Effector memory CD4-positive, alpha-beta T cell (primary cell): Measurements from ENCODE around the gene RET.
"Not testable (repeated sequence)": the region's sequence is repeated elsewhere in the genome, so short reads cannot be mapped to it uniquely, and the experiment has no call there.

Experiments
- DNase-seq, 3 donors: peaks; one replicate each; pipeline ENCODE4 v3.0.0-alpha.2; 2020
- H3K27ac ChIP-seq: 2 replicates; pipeline ENCODE4 v1.7.0; 2013; ENCODE audit warnings: mild to moderate bottlenecking, low read length, moderate library complexity; ENCODE audit not compliant: insufficient read depth, poor library complexity, severe bottlenecking
- H3K27me3 ChIP-seq: replicated peaks from 2 replicates; pipeline ENCODE4 v1.7.0; 2013; ENCODE audit warnings: mild to moderate bottlenecking, low read length; ENCODE audit not compliant: insufficient read depth, control insufficient read depth, poor library complexity, severe bottlenecking
- H3K36me3 ChIP-seq: 2 replicates; pipeline ENCODE4 v1.7.0; 2013; ENCODE audit warnings: mild to moderate bottlenecking, low read length, moderate library complexity; ENCODE audit not compliant: control insufficient read depth, insufficient read depth
- H3K4me1 ChIP-seq: 2 replicates; pipeline ENCODE4 v1.7.0; 2013; ENCODE audit warnings: low read length, mild to moderate bottlenecking; ENCODE audit not compliant: control insufficient read depth, insufficient read depth, poor library complexity, severe bottlenecking
- H3K4me3 ChIP-seq: 2 replicates; pipeline ENCODE4 v1.7.0; 2013; ENCODE audit warnings: low read length, low read depth, mild to moderate bottlenecking; ENCODE audit not compliant: insufficient read depth, poor library complexity, severe bottlenecking
- H3K9me3 ChIP-seq: 2 replicates; pipeline ENCODE4 v1.7.0; 2013; ENCODE audit warnings: mild to moderate bottlenecking, low read length, moderate library complexity; ENCODE audit not compliant: control insufficient read depth

The RET gene

GRCh38 chr10:43145311-43145710, 68.4 kb downstream of the RET start:
- H3K9me3 ChIP-seq, result no peaks in the 10 kb centered on the region
- no peak overlapping the region for H3K27ac ChIP-seq
- H3K4me3 ChIP-seq, result no peak overlapping the region
- no peak for DNase-seq
- no peaks in the 10 kb centered on the region for H3K27me3 ChIP-seq
- H3K4me1 ChIP-seq, result peaks cover 9% of the 10 kb centered on the region
- H3K36me3 ChIP-seq, result no peaks in the 10 kb centered on the region

DNA sequence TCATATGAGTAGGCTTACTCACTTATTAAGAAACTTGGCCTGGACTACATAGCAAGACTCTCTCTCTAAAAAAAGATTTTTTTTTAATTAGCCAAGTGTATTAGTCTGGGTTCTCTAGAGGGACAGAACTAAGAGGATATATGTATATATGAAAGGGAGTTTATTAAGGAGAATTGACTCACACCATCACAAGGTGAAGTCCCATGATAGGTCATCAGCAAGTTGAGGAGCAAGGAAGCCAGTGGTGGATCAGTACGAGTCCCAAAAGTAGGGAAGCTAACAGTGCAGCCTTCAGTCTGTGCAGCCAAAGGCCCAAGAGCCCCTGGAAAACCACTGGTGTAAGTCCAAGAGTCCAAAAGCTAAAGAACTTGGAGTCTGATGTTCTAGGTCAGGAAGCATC, 69.1 kb downstream of the RET start:
- H3K27me3 ChIP-seq, DNase-seq, H3K36me3 ChIP-seq, H3K4me1 ChIP-seq, H3K4me3 ChIP-seq, H3K9me3 ChIP-seq, H3K27ac ChIP-seq: not testable (repeated sequence)

DNA sequence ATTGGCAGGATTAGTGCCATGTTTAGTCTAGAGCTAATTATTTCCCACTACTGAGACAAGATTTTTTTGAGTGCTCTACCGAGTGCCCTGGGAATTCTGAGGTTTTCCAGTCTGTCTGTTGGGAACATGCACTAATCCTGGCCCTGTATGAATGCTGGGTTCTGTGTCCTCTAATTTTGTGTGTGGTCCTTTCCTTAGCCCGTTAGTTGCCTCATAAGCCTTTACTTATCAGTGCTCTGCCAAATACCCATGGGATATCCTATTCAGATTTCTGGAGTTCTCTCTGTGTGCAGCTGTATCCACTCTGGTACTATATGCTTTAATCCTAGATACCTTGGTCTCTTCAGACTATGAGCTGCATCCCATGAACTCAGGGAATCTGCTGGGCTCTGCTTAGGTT, 74.5 kb downstream of the RET start:
- Histone ChIP-seq H3K4me1 (peaks cover 14% of the 10 kb centered on the region), H3K27ac (no peak overlapping the region)
- DNase-seq, result no peak

GRCh38 chr10:43153901-43154300, 77.0 kb downstream of the RET start:
- Histone ChIP-seq H3K4me3 (no peak overlapping the region), H3K9me3 (no peaks in the 10 kb centered on the region), H3K27me3 (no peaks in the 10 kb centered on the region), H3K27ac (no peak overlapping the region), H3K36me3 (no peaks in the 10 kb centered on the region), H3K4me1 (peaks cover 16% of the 10 kb centered on the region)
- DNase-seq, result no peak

More for the DNA sequence above, 74.5 kb downstream of the RET start:
- Histone ChIP-seq H3K4me3 (no peak overlapping the region), H3K36me3 (no peaks in the 10 kb centered on the region), H3K27me3 (no peaks in the 10 kb centered on the region), H3K9me3 (no peaks in the 10 kb centered on the region)

DNA sequence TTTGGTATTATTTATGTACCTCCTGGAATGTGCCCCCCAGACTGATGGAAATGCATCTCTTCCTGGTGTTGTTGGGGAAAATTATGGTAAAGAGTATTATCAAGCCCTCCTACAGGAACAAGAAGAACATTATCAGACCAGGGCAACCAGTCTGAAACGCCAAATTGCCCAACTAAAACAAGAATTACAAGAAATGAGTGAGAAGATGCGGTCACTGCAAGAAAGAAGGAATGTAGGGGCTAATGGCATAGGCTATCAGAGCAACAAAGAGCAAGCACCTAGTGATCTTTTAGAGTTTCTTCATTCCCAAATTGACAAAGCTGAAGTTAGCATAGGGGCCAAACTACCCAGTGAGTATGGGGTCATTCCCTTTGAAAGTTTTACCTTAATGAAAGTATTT, 78.4 kb downstream of the RET start:
- Histone ChIP-seq H3K4me1 (peaks cover 16% of the 10 kb centered on the region), H3K27ac (no peak overlapping the region), H3K36me3 (no peaks in the 10 kb centered on the region), H3K9me3 (no peaks in the 10 kb centered on the region), H3K27me3 (no peaks in the 10 kb centered on the region), H3K4me3 (no peak overlapping the region)
- DNase-seq, result no peak

- no peaks in the 10 kb centered on the region for H3K27me3 ChIP-seq
- no peak overlapping the region for H3K27ac ChIP-seq
- DNase-seq, result no peak
- peaks cover 16% of the 10 kb centered on the region for H3K4me1 ChIP-seq
- no peaks in the 10 kb centered on the region for H3K9me3 ChIP-seq
- H3K4me3 ChIP-seq, result no peak overlapping the region
- no peaks in the 10 kb centered on the region for H3K36me3 ChIP-seq
Observed at GRCh38 chr10:43155741-43156140, 78.9 kb downstream of the RET start.

DNA sequence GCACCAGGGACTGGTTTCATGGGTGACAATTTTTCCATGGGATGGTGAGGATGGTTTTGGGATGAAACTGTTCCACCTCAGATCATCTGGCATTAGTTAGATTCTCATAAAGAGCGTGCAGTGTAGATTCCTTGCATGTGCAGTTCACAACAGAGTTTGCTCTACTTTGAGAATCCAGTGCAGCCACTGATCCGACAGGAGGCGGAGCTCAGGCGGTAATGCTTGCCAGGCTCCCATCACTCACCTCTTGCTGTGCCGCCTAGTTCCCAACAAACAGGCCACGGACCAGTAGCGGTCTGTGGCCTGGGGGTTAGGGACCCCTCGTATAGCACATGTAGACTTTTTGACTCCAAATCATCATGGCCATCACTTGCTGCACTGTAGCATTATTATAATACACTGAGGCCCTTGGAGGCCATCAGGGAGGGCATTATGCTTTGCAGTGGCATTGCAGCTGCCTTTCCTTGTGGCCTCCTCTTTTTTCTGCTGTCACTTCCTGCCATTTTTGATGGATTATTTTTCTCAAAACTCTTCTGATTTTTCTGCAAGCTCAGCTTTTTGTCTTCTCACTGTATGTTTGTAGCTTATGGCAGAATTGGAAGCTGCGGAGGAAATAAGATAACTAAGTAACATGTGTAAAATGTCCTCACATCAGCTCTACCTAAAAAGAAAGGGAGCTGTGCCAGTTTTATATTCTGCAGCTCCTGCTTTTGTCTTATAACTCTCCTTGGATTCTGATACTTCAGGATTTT, 79.9 kb downstream of the RET start:
- H3K36me3 ChIP-seq, result peaks cover 10% of the 10 kb centered on the region
- H3K4me1 ChIP-seq, result peaks cover 10% of the 10 kb centered on the region
- no peak overlapping the region for H3K4me3 ChIP-seq
- no peaks in the 10 kb centered on the region for H3K9me3 ChIP-seq
- H3K27ac ChIP-seq, result no peak overlapping the region
- H3K27me3 ChIP-seq, result no peaks in the 10 kb centered on the region
- DNase-seq, result no peak

GRCh38 chr10:43158636-43159035, 81.8 kb downstream of the RET start:
- no peaks in the 10 kb centered on the region for H3K9me3 ChIP-seq
- H3K27me3 ChIP-seq, result no peaks in the 10 kb centered on the region
- peaks cover 26% of the 10 kb centered on the region for H3K36me3 ChIP-seq
- H3K4me3 ChIP-seq, result no peak overlapping the region
- H3K27ac ChIP-seq, result no peak overlapping the region
- peaks cover 10% of the 10 kb centered on the region for H3K4me1 ChIP-seq
- no peak for DNase-seq

- Histone ChIP-seq H3K4me1 (peaks cover 5% of the 10 kb centered on the region), H3K36me3 (peaks cover 34% of the 10 kb centered on the region), H3K27me3 (no peaks in the 10 kb centered on the region), H3K9me3 (no peaks in the 10 kb centered on the region), H3K4me3 (no peak overlapping the region), H3K27ac (no peak overlapping the region)
- no peak for DNase-seq
Observed at GRCh38 chr10:43160046-43160920, 83.4 kb downstream of the RET start.

DNA sequence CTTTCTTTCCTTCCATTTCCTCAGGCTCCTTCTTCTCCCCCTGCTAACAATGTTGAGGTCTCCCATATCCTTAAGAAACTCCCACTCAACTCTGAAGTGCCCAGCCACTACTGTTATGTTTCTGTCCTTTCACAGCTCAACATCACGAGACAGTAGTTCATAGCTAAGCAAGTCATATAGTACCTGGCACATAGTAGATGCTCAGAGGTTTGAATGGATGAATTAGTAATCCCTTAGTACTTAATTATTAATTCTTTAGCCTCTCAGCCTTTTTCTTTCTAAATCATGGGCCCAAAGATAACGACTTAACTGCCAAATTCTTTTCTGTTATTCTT, 84.0 kb downstream of the RET start:
- H3K4me1 ChIP-seq, result peaks cover 3% of the 10 kb centered on the region
- H3K27ac ChIP-seq, result no peak overlapping the region
- DNase-seq, result no peak
- no peaks in the 10 kb centered on the region for H3K27me3 ChIP-seq
- peaks cover 34% of the 10 kb centered on the region for H3K36me3 ChIP-seq
- H3K9me3 ChIP-seq, result no peaks in the 10 kb centered on the region
- no peak overlapping the region for H3K4me3 ChIP-seq
